Measurements from ENCODE around the gene PIK3R3.
"Not testable (repeated sequence)": the region's sequence is repeated elsewhere in the genome, so short reads cannot be mapped to it uniquely, and the experiment has no call there.

Gene PIK3R3

GRCh38 chr1:46093832-46094231, 38.6 kb downstream of the PIK3R3 start:
- H3K4me3 ChIP-seq (ENCODE audit: low read length in 2 of 2): not testable (repeated sequence)

GRCh38 chr1:46087891-46088290, 44.5 kb downstream of the PIK3R3 start:
- H3K14ac ChIP-seq (ENCODE audit: low read length): no peak overlapping the region
- peaks cover 2 to 3% of the 10 kb centered on the region in 2 donors for H3K4me1 ChIP-seq (ENCODE audit: control insufficient read depth in 2 of 2, insufficient read depth in 1 of 2, low read depth in 1 of 2, low read length in 2 of 2)
- H3K9ac ChIP-seq (ENCODE audit: low read depth, low read length, poor library complexity): no peak overlapping the region
- no peak overlapping the region for H4K8ac ChIP-seq (ENCODE audit: low read depth, low read length)
- peaks cover 0 to 71% of the 10 kb centered on the region in 2 donors for H3K36me3 ChIP-seq (replicated peaks in 1 of 2; ENCODE audit: control insufficient read depth in 2 of 2, insufficient read depth in 2 of 2, low read length in 2 of 2)
- WGBS, 2 donors (ENCODE audit: extremely low coverage in 2 of 2, insufficient read length in 2 of 2, insufficient replicate concordance in 1 of 2): no CpG with 5 or more reads among the region's 1 CpG
- H2BK5ac ChIP-seq (ENCODE audit: low read length): no peak overlapping the region
- no peak overlapping the region for H2BK15ac ChIP-seq (ENCODE audit: low read length)
- no peak overlapping the region for H3K4ac ChIP-seq (ENCODE audit: low read length)
- H3K23ac ChIP-seq (ENCODE audit: low read depth, low read length, poor library complexity): no peak overlapping the region
- no peak overlapping the region for H3K4me3 ChIP-seq (ENCODE audit: low read length in 2 of 2)
- no peaks in the 10 kb centered on the region for H3K79me1 ChIP-seq (ENCODE audit: low read depth, low read length)
- DNase-seq (ENCODE audit: low spot score): no peak
- H3K9me3 ChIP-seq (replicated peaks in 1 of 2; ENCODE audit: control insufficient read depth in 2 of 2, insufficient read depth in 1 of 2, low read depth in 1 of 2, low read length in 2 of 2): peaks cover 0 to 12% of the 10 kb centered on the region in 2 donors
- no peak overlapping the region for H2AK5ac ChIP-seq (ENCODE audit: low read depth, low read length)
- H2AFZ ChIP-seq (ENCODE audit: low read length): no peak overlapping the region
- H2BK12ac ChIP-seq (ENCODE audit: low read length): no peak overlapping the region
- H3K27ac ChIP-seq (replicated peaks; ENCODE audit: low read length): no peak overlapping the region
- no peaks in the 10 kb centered on the region for H3K27me3 ChIP-seq (ENCODE audit: control insufficient read depth in 3 of 3, insufficient read depth in 3 of 3, low read depth in 1 of 3, low read length in 3 of 3)
- H3K18ac ChIP-seq (ENCODE audit: low read length): no peak overlapping the region
- no peak overlapping the region for H2BK120ac ChIP-seq (ENCODE audit: low read depth, low read length)
- no peak overlapping the region for H3K4me2 ChIP-seq (ENCODE audit: insufficient read depth, low read length, poor library complexity, severe bottlenecking)
- no peak overlapping the region for H4K91ac ChIP-seq (ENCODE audit: low read depth, low read length, poor library complexity)

More at GRCh38 chr1:46093832-46094231, 38.6 kb downstream of the PIK3R3 start:
- H3K79me1 ChIP-seq (ENCODE audit: low read depth, low read length); H3K4me2 ChIP-seq (ENCODE audit: insufficient read depth, low read length, poor library complexity, severe bottlenecking); H3K27ac ChIP-seq (replicated peaks; ENCODE audit: low read length); H3K18ac ChIP-seq (ENCODE audit: low read length); H3K4me1 ChIP-seq (ENCODE audit: control insufficient read depth in 2 of 2, insufficient read depth in 1 of 2, low read depth in 1 of 2, low read length in 2 of 2); H2BK5ac ChIP-seq (ENCODE audit: low read length); H2BK15ac ChIP-seq (ENCODE audit: low read length); H3K4ac ChIP-seq (ENCODE audit: low read length); H4K8ac ChIP-seq (ENCODE audit: low read depth, low read length); DNase-seq (ENCODE audit: low spot score); H2BK120ac ChIP-seq (ENCODE audit: low read depth, low read length); H3K27me3 ChIP-seq (ENCODE audit: control insufficient read depth in 3 of 3, insufficient read depth in 3 of 3, low read depth in 1 of 3, low read length in 3 of 3); H3K23ac ChIP-seq (ENCODE audit: low read depth, low read length, poor library complexity); H2AK5ac ChIP-seq (ENCODE audit: low read depth, low read length); H3K9ac ChIP-seq (ENCODE audit: low read depth, low read length, poor library complexity); H3K14ac ChIP-seq (ENCODE audit: low read length); H2BK12ac ChIP-seq (ENCODE audit: low read length); H2AFZ ChIP-seq (ENCODE audit: low read length); H4K91ac ChIP-seq (ENCODE audit: low read depth, low read length, poor library complexity): not testable (repeated sequence)
- Histone ChIP-seq H3K36me3 (replicated peaks in 1 of 2; ENCODE audit: control insufficient read depth in 2 of 2, insufficient read depth in 2 of 2, low read length in 2 of 2) (peaks cover 0 to 64% of the 10 kb centered on the region in 2 donors), H3K9me3 (replicated peaks in 1 of 2; ENCODE audit: control insufficient read depth in 2 of 2, insufficient read depth in 1 of 2, low read depth in 1 of 2, low read length in 2 of 2) (peaks cover 2 to 26% of the 10 kb centered on the region in 2 donors)
- WGBS, 2 donors (ENCODE audit: extremely low coverage in 2 of 2, insufficient read length in 2 of 2, insufficient replicate concordance in 1 of 2): no CpG with 5 or more reads among the region's 4 CpGs

GRCh38 chr1:46086576-46086975, 45.9 kb downstream of the PIK3R3 start:
- Histone ChIP-seq H2BK12ac (ENCODE audit: low read length) (no peak overlapping the region), H2BK15ac (ENCODE audit: low read length) (no peak overlapping the region), H2BK120ac (ENCODE audit: low read depth, low read length) (no peak overlapping the region), H3K4me1 (ENCODE audit: control insufficient read depth in 2 of 2, insufficient read depth in 1 of 2, low read depth in 1 of 2, low read length in 2 of 2) (peaks cover 2 to 3% of the 10 kb centered on the region in 2 donors), H3K4ac (ENCODE audit: low read length) (no peak overlapping the region), H3K23ac (ENCODE audit: low read depth, low read length, poor library complexity) (no peak overlapping the region), H3K27me3 (ENCODE audit: control insufficient read depth in 3 of 3, insufficient read depth in 3 of 3, low read depth in 1 of 3, low read length in 3 of 3) (no peaks in the 10 kb centered on the region), H3K4me2 (ENCODE audit: insufficient read depth, low read length, poor library complexity, severe bottlenecking) (no peak overlapping the region), H3K36me3 (replicated peaks in 1 of 2; ENCODE audit: control insufficient read depth in 2 of 2, insufficient read depth in 2 of 2, low read length in 2 of 2) (peaks cover 0 to 74% of the 10 kb centered on the region in 2 donors), H4K8ac (ENCODE audit: low read depth, low read length) (no peak overlapping the region), H3K27ac (replicated peaks; ENCODE audit: low read length) (no peak overlapping the region), H4K91ac (ENCODE audit: low read depth, low read length, poor library complexity) (no peak overlapping the region), H3K18ac (ENCODE audit: low read length) (no peak overlapping the region), H3K4me3 (ENCODE audit: low read length in 2 of 2) (no peak overlapping the region), H2AK5ac (ENCODE audit: low read depth, low read length) (no peak overlapping the region), H2BK5ac (ENCODE audit: low read length) (no peak overlapping the region), H3K14ac (ENCODE audit: low read length) (no peak overlapping the region), H2AFZ (ENCODE audit: low read length) (no peak overlapping the region), H3K9me3 (replicated peaks in 1 of 2; ENCODE audit: control insufficient read depth in 2 of 2, insufficient read depth in 1 of 2, low read depth in 1 of 2, low read length in 2 of 2) (peaks cover 0 to 12% of the 10 kb centered on the region in 2 donors), H3K9ac (ENCODE audit: low read depth, low read length, poor library complexity) (no peak overlapping the region), H3K79me1 (ENCODE audit: low read depth, low read length) (peaks cover 1% of the 10 kb centered on the region)
- no peak for DNase-seq (ENCODE audit: low spot score)
- no CpG with 5 or more reads among the region's 5 CpGs for WGBS, 2 donors (ENCODE audit: extremely low coverage in 2 of 2, insufficient read length in 2 of 2, insufficient replicate concordance in 1 of 2)

GRCh38 chr1:46084553-46085451, 47.6 kb downstream of the PIK3R3 start:
- no peak overlapping the region for H3K18ac ChIP-seq (ENCODE audit: low read length)
- DNase-seq (ENCODE audit: low spot score): no peak
- H3K4me3 ChIP-seq (ENCODE audit: low read length in 2 of 2): no peak overlapping the region
- H3K14ac ChIP-seq (ENCODE audit: low read length): no peak overlapping the region
- H3K4me1 ChIP-seq (ENCODE audit: control insufficient read depth in 2 of 2, insufficient read depth in 1 of 2, low read depth in 1 of 2, low read length in 2 of 2): peaks cover 3% of the 10 kb centered on the region in 2 donors
- H2BK120ac ChIP-seq (ENCODE audit: low read depth, low read length): no peak overlapping the region
- H2AFZ ChIP-seq (ENCODE audit: low read length): no peak overlapping the region
- no peak overlapping the region for H3K4me2 ChIP-seq (ENCODE audit: insufficient read depth, low read length, poor library complexity, severe bottlenecking)
- H2BK5ac ChIP-seq (ENCODE audit: low read length): no peak overlapping the region
- H3K36me3 ChIP-seq (replicated peaks in 1 of 2; ENCODE audit: control insufficient read depth in 2 of 2, insufficient read depth in 2 of 2, low read length in 2 of 2): peaks cover 4 to 81% of the 10 kb centered on the region in 2 donors
- no peak overlapping the region for H3K27ac ChIP-seq (replicated peaks; ENCODE audit: low read length)
- H2AK5ac ChIP-seq (ENCODE audit: low read depth, low read length): no peak overlapping the region
- H2BK12ac ChIP-seq (ENCODE audit: low read length): no peak overlapping the region
- H3K23ac ChIP-seq (ENCODE audit: low read depth, low read length, poor library complexity): no peak overlapping the region
- H4K91ac ChIP-seq (ENCODE audit: low read depth, low read length, poor library complexity): no peak overlapping the region
- peaks cover 0 to 12% of the 10 kb centered on the region in 2 donors for H3K9me3 ChIP-seq (replicated peaks in 1 of 2; ENCODE audit: control insufficient read depth in 2 of 2, insufficient read depth in 1 of 2, low read depth in 1 of 2, low read length in 2 of 2)
- no CpG with 5 or more reads among the region's 1 CpG for WGBS, 2 donors (ENCODE audit: extremely low coverage in 2 of 2, insufficient read length in 2 of 2, insufficient replicate concordance in 1 of 2)
- no peak overlapping the region for H2BK15ac ChIP-seq (ENCODE audit: low read length)
- no peak overlapping the region for H3K4ac ChIP-seq (ENCODE audit: low read length)
- peaks cover 6% of the 10 kb centered on the region for H3K79me1 ChIP-seq (ENCODE audit: low read depth, low read length)
- H4K8ac ChIP-seq (ENCODE audit: low read depth, low read length): no peak overlapping the region
- no peaks in the 10 kb centered on the region for H3K27me3 ChIP-seq (ENCODE audit: control insufficient read depth in 3 of 3, insufficient read depth in 3 of 3, low read depth in 1 of 3, low read length in 3 of 3)
- H3K9ac ChIP-seq (ENCODE audit: low read depth, low read length, poor library complexity): no peak overlapping the region
